ENCODE measurements around the gene WIPF2. TPM values are rescaled to one million over a fixed set of nuclear protein-coding genes. Genes with fewer than 3 reads are reported as not detected.

The WIPF2 gene
- total RNA-seq, 2 donors from 2014 or later, result 22.5 to 25.3 TPM

- Histone ChIP-seq H3K4me3 (ENCODE audit: low read length) (no peak overlapping the region), H3K4me1 (ENCODE audit: control insufficient read depth, insufficient read depth, low read length) (no peaks in the 10 kb centered on the region), H3K27me3 (ENCODE audit: control insufficient read depth, insufficient read depth, low read length, poor library complexity, severe bottlenecking) (no peaks in the 10 kb centered on the region), H3K36me3 (ENCODE audit: control insufficient read depth, insufficient read depth, low read length) (peaks cover 63% of the 10 kb centered on the region), H3K27ac (ENCODE audit: low read depth, low read length) (no peak overlapping the region), H3K9ac (ENCODE audit: extremely low read depth, low read length, poor library complexity, severe bottlenecking) (no peak overlapping the region), H3K9me3 (ENCODE audit: control insufficient read depth, low read length) (no peaks in the 10 kb centered on the region)
- Mint-ChIP-seq H3K36me3 (ENCODE audit: low read depth) (peaks cover 70% of the 10 kb centered on the region), H3K4me1 (no peaks in the 10 kb centered on the region), H3K4me3 (no peak overlapping the region), H3K27ac (no peak overlapping the region), H3K27me3 (ENCODE audit: insufficient read depth) (no peaks in the 10 kb centered on the region), H3K9me3 (no peaks in the 10 kb centered on the region)
- no peak for DNase-seq
- WGBS, 2 experiments (ENCODE audit: insufficient coverage in 1 of 2, insufficient read length in 1 of 2), result 94 to 100% methylated on average over 1 of the region's 1 CpG
- TF ChIP-seq CTCF (conservative IDR thresholded peaks at IDR 0.05), result no peak
Observed at GRCh38 chr17:40278414-40278813, 59.3 kb downstream of the WIPF2 start.

GRCh38 chr17:40279402-40279801 is 60.3 kb downstream of the WIPF2 start:
- DNase-seq, result no peak
- H3K27ac Mint-ChIP-seq, result no peak overlapping the region
- H3K9me3 Mint-ChIP-seq, result no peaks in the 10 kb centered on the region
- no peaks in the 10 kb centered on the region for H3K4me1 ChIP-seq (ENCODE audit: control insufficient read depth, insufficient read depth, low read length)
- WGBS, 2 experiments (ENCODE audit: insufficient coverage in 1 of 2, insufficient read length in 1 of 2), result 94 to 98% methylated on average over 4 of the region's 4 CpGs
- no peak overlapping the region for H3K4me3 ChIP-seq (ENCODE audit: low read length)
- TF ChIP-seq CTCF (conservative IDR thresholded peaks at IDR 0.05), result no peak
- H3K27me3 ChIP-seq (ENCODE audit: control insufficient read depth, insufficient read depth, low read length, poor library complexity, severe bottlenecking), result no peaks in the 10 kb centered on the region
- H3K36me3 ChIP-seq (ENCODE audit: control insufficient read depth, insufficient read depth, low read length), result peaks cover 56% of the 10 kb centered on the region
- H3K4me1 Mint-ChIP-seq, result no peaks in the 10 kb centered on the region
- no peaks in the 10 kb centered on the region for H3K9me3 ChIP-seq (ENCODE audit: control insufficient read depth, low read length)
- no peak overlapping the region for H3K9ac ChIP-seq (ENCODE audit: extremely low read depth, low read length, poor library complexity, severe bottlenecking)
- H3K4me3 Mint-ChIP-seq, result no peak overlapping the region
- H3K36me3 Mint-ChIP-seq (ENCODE audit: low read depth), result peaks cover 65% of the 10 kb centered on the region
- H3K27me3 Mint-ChIP-seq (ENCODE audit: insufficient read depth), result no peaks in the 10 kb centered on the region
- no peak overlapping the region for H3K27ac ChIP-seq (ENCODE audit: low read depth, low read length)

- Mint-ChIP-seq H3K4me3 (no peak overlapping the region), H3K27ac (peak overlapping the region; percentile 87)
Observed at GRCh38 chr17:40281663-40282062, 62.6 kb downstream of the WIPF2 start.

More at GRCh38 chr17:40281663-40282062, 62.6 kb downstream of the WIPF2 start:
- Mint-ChIP-seq H3K9me3 (no peaks in the 10 kb centered on the region), H3K4me1 (no peaks in the 10 kb centered on the region), H3K27me3 (ENCODE audit: insufficient read depth) (no peaks in the 10 kb centered on the region), H3K36me3 (ENCODE audit: low read depth) (peaks cover 52% of the 10 kb centered on the region)
- no peak overlapping the region for H3K9ac ChIP-seq (ENCODE audit: extremely low read depth, low read length, poor library complexity, severe bottlenecking)
- no peaks in the 10 kb centered on the region for H3K9me3 ChIP-seq (ENCODE audit: control insufficient read depth, low read length)
- no peaks in the 10 kb centered on the region for H3K4me1 ChIP-seq (ENCODE audit: control insufficient read depth, insufficient read depth, low read length)
- H3K4me3 ChIP-seq (ENCODE audit: low read length), result no peak overlapping the region
- WGBS, 2 experiments (ENCODE audit: insufficient coverage in 1 of 2, insufficient read length in 1 of 2), result 78 to 80% methylated on average over 1 to 2 of the region's 2 CpGs
- peaks cover 37% of the 10 kb centered on the region for H3K36me3 ChIP-seq (ENCODE audit: control insufficient read depth, insufficient read depth, low read length)
- H3K27ac ChIP-seq (ENCODE audit: low read depth, low read length), result no peak overlapping the region
- no peak for TF ChIP-seq CTCF (conservative IDR thresholded peaks at IDR 0.05)
- H3K27me3 ChIP-seq (ENCODE audit: control insufficient read depth, insufficient read depth, low read length, poor library complexity, severe bottlenecking), result no peaks in the 10 kb centered on the region
- peak; percentile 78 for DNase-seq
